Transverse colon (tissue), 4 donors: ENCODE results near the gene MTURN.

Experiments
- EP300 ChIP-seq: sonication (generic); formaldehyde crosslinking; IDR thresholded peaks from one replicate; pipeline ENCODE4 v1.6.1; 2017; ENCODE audit warnings: antibody characterized with exemption, low read depth
- POLR2A ChIP-seq: fragments of 450-650 bp; IDR thresholded peaks from one replicate; pipeline ENCODE4 v1.6.1; 2016; ENCODE audit warnings: antibody characterized with exemption, mild to moderate bottlenecking, moderate library complexity
- POLR2AphosphoS5 ChIP-seq, 3 donors: sonication (generic); formaldehyde crosslinking; IDR thresholded peaks; one replicate each; pipeline ENCODE4 v1.6.1; 2016; ENCODE audit warnings: antibody characterized with exemption in 3 of 3
- TF ChIP-seq, protein P1 (sequence below), 5 experiments: fragments of 200-600 bp in 3 of 5; fragments of 450-650 bp in 2 of 5; sonication (generic) in 3 of 5; IDR thresholded peaks; 1 replicate in 2 of 5; 2 replicates in 3 of 5; pipeline ENCODE4 v1.5.1; 2016 to 2017; ENCODE audit warnings: antibody characterized with exemption in 5 of 5, inconsistent platforms in 3 of 5, mild to moderate bottlenecking in 2 of 5, moderate library complexity in 1 of 5

DNA sequence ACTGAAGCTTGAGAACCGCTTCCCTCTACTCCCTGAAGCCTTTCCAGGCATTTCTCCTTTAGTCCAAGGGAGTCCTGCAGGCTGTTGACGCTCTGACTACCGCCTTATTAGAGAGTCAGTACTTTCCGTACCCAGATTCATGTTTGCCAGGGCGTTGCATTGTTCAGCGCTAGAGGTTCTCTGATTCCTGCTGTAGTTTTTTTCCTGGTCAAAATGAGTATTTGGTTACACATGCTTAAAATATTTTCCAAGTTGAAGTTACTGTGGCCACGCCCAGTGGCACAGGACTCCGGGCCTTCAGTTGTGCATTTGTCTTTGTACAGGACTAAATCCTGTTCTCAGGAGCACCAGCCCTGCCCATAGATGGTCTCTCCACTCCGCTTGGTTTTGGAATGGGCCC, 7.9 kb downstream of the MTURN start:
- TF ChIP-seq, protein P1, sequence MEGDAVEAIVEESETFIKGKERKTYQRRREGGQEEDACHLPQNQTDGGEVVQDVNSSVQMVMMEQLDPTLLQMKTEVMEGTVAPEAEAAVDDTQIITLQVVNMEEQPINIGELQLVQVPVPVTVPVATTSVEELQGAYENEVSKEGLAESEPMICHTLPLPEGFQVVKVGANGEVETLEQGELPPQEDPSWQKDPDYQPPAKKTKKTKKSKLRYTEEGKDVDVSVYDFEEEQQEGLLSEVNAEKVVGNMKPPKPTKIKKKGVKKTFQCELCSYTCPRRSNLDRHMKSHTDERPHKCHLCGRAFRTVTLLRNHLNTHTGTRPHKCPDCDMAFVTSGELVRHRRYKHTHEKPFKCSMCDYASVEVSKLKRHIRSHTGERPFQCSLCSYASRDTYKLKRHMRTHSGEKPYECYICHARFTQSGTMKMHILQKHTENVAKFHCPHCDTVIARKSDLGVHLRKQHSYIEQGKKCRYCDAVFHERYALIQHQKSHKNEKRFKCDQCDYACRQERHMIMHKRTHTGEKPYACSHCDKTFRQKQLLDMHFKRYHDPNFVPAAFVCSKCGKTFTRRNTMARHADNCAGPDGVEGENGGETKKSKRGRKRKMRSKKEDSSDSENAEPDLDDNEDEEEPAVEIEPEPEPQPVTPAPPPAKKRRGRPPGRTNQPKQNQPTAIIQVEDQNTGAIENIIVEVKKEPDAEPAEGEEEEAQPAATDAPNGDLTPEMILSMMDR (IDR thresholded peaks at IDR 0.05) = no peak
- TF ChIP-seq POLR2A = no peak
- TF ChIP-seq EP300 = no peak
- no peak for TF ChIP-seq POLR2AphosphoS5 (IDR thresholded peaks at IDR 0.05)
